Stimulated activated CD4-positive, alpha-beta T cell treated with anti-CD3 and anti-CD28 coated beads, Interleukin-1b, Interleukin-23, amount 100 ng/mL, for 48 hours (primary cell): ENCODE data around the gene MAGI2.
"Not testable (repeated sequence)": the region's sequence is repeated elsewhere in the genome, so short reads cannot be mapped to it uniquely, and the experiment has no call there.

Source experiments
- DNase-seq: peaks from one replicate; pipeline ENCODE4 v3.0.0-alpha.2; 2020

MAGI2 gene

DNA sequence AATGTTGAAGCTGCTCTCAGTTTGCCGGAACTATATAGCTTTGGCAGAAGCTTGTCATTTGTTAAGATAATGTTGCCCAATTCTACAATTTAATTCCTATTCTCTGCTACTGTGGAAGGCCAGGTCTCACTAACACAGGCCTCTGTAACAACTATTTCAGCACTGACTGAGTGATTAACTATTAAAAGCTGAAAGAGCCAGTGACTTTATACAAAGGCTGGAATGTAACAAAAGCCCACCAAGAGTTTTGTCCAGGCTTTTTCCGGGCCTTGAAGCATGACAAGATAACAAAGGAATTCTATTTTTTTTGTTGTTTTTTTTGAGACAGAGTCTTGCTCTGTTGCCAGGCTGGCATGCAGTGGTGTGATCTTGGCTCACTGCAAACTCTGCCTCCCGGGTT is 859.3 kb downstream of the MAGI2 start:
- no peak for DNase-seq

DNA sequence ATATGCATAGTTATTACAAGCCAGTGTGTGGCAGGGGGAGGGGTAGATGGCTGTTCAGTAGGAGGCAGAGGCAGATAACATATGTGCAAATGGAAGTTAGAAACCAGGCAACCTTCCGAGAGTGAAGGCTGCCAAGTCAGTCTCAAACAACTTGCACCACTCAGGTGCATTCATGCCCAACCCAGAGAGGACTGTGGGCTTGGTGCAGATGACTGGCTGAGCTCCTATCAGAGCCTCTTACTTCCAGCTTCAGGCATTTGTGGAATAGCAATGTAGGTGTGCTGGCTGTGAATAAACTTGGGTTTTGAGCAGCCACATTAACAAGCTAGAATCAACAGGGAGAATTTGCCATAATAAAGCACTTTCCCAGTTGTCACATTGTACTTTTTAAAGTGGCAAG is 865.1 kb downstream of the MAGI2 start:
- DNase-seq, result no peak

- no peak for DNase-seq
These were observed 865.9 kb downstream of the MAGI2 start for GRCh38 chr7:78587443-78588044.

- no peak for DNase-seq
These were observed 867.5 kb downstream of the MAGI2 start for GRCh38 chr7:78585980-78586379.

GRCh38 chr7:78578686-78579085 is 874.8 kb downstream of the MAGI2 start:
- DNase-seq, result no peak

DNA sequence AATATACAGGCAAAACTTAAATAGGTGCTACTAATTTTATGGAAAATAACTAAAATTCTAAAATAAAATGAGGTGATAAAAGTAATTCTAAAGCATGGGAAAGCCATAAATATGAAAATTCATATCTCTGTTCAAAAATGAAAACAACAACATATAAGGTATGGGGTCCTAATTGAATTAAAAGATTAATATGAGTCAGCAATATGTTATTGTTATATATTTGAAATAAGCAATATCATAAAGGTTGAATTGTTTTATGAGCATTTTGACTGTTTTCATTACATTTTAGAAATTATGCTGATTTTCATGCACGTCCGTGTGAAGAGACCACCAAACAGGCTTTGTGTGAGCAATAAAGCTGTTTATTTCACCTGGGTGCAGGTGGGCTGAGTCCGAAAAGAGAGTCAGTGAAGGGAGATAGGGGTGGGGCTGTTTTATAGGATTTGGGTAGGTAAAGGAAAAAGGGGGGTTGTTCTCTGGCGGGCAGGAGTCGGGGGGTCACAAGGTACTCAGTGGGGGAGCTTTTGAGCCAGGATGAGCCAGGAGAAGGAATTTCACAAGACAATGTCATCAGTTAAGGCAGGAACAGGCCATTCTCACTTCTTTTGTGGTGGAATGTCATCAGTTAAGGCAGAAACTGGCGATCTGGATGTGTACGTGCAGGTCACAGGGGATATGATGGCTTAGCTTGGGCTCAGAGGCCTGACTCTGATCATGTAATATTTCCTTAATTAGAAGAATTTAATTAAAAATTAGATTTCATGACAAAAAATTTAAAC is 876.1 kb downstream of the MAGI2 start:
- not testable (repeated sequence) for DNase-seq

DNA sequence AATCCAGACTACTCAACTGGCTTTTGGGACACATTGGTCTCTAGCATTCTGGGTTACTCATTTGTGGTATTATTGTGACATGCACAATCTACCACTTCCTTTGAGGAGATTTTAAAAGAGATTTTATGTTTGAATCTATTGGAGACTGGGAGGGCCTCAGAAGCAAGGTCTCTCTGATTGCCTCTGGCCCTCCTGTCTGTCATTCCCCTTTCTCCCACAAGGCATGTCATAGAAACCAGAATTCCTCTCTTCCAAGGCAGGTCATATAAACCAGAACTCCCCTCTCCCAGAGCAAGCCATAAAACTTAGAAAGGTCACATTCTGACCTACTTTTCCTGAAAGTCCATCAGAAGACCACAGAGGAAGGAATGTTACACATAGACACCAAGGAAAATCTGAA is 877.2 kb downstream of the MAGI2 start:
- no peak for DNase-seq

DNA sequence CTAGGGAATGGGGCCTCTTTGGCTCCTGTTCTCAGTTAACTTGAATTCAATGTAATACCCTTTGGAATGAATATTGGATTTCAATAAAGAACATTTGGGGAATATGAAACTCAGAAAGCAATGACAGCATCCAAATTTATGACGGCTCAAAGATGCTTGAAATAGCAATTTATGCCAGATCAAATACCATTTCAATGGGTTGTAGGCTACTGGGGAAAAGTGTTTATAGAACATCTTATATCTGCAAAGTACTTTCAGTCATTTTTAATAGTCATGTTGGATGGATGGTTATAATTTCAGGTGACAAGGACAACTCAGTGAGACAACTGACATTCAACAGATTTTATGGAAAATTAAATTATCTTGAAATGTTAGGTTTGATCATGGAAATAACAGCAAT is 882.2 kb downstream of the MAGI2 start:
- no peak for DNase-seq

DNA sequence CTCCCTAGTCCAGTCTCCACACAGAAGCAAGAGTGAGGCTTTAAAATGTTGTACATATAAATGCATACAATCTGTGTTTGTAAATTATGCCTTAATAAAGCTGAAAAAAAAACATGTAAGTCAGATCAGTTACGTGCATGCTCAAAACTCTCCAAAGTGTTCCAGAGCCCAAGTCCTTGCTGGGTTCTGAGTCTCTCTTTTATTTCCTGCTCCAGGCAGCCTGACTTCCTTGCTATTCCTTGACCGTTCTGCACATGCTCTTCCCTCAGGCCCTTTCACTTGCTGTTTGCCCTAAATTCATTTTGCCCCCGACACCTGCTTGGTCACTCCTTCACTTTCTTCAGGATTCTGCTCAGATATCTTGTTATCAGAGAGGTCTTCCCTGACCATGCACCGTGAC is 884.8 kb downstream of the MAGI2 start:
- DNase-seq, result no peak

GRCh38 chr7:78567836-78568235 is 885.6 kb downstream of the MAGI2 start:
- DNase-seq, result no peak

DNA sequence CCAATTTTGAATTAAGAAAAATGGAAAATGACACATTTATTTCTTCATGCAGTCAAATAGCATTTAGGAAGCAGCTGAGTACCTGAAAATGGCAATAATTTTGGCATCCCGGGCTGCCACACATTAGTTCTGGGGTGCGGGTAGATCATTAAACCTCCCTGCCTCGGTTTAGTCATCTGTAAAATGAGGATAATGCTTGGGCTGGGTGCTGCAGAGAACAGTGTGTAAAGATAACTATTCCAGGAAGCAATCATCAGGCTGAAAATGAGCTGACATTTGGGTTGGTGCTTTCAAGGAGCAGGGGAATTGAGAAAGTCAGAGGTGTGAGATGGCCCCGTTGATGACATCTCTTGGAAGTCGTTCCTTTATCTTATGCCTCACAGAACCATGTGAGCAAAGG is 887.7 kb downstream of the MAGI2 start:
- DNase-seq, result no peak

GRCh38 chr7:78563191-78563590 is 890.3 kb downstream of the MAGI2 start:
- DNase-seq, result no peak

DNA sequence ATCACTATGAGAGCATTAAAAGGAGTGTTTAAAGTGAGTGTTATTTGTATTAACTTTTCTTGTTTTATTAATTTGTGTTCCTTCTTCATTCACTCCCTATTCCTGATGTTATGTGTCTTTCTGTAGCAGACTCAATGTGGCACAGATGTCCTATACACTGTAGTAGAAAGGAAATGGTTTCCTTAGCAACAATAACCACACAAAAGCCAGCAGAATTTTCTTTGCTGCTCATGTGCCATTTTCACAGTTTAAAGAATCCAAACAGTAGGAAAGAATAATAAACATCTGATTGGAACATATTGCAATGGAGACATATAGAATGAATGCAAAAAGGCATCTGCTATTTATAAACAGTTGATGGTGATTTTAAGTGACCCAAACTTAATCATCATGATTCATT is 891.3 kb downstream of the MAGI2 start:
- DNase-seq, result no peak

DNA sequence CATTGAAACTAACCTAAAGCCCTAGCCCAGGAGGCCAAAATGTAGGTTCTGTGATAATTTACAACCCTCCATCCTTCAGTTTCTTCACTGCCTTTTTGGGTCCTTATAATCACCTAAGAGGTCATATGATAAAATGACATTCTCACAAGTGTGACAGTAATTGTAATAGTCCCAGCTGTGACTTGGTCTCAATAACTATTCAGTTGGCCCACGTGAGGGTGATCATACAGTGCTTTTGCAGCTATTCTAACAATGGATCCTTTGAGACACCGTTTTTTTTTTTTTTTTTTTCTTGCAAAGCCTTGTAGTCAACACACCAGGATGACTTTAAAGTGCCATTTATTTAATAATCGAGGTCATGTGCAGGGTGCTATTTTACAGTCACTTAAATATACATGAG is 894.9 kb downstream of the MAGI2 start:
- no peak for DNase-seq

DNA sequence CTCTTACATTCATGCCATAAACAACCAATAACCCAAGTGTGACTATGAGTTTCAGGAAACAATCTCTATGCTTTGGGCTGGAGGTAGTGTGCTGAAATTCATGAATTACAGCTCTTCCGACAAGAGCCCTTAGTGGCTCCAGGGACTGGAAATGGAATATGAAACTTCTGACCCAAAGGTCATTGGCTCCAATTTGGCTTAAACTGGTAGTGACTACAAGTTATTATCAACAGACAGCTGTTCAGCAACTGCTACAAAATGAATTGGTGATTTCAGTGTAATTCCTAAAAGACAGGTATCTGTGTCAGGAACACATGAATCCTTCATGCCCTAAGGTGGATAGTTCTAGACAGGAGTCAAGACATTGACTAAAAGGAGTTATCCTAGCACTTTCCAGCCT is 909.5 kb downstream of the MAGI2 start:
- no peak for DNase-seq

- DNase-seq, result no peak
These were observed 910.5 kb downstream of the MAGI2 start for GRCh38 chr7:78542981-78543380.

DNA sequence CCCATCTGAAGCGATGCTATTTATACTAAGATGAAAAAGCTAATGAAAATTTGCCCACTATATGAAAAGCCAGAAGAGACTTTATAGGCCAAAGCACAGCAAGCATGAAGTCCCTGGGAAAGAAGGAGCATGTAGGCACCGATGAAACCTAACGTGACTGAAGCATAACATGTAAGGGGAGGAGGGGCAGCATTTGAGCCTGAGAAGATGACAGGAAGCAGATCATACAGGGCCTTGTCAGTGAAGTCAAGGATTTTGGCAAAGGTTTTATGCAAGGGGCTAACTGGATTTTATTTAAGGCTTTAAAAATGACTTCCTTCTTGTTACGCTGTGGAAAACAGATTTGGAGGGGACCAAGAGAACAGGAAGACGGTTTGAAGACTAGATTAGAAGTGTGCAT is 910.9 kb downstream of the MAGI2 start:
- no peak for DNase-seq

DNA sequence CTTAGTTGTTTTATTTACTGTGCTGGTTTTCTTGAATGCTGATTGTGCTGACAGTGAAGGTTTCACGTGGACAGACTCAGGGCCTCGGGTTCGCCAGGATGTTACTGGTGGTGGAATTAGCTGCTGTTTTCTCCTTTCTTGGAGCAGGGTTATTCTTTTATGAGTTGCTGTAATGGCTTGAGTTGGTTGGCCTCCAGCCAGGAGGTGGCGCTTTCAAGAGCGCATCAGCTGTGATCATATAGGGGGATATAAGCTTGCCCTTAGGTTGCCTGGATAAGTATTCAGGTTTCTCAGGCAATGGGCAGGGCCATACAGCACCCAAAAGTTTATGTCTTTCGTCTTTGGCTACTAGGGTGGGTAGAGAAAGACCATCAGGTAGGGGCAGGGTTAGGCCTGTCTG is 913.6 kb downstream of the MAGI2 start:
- no peak for DNase-seq

GRCh38 chr7:78535655-78536054 is 917.8 kb downstream of the MAGI2 start:
- no peak for DNase-seq

DNA sequence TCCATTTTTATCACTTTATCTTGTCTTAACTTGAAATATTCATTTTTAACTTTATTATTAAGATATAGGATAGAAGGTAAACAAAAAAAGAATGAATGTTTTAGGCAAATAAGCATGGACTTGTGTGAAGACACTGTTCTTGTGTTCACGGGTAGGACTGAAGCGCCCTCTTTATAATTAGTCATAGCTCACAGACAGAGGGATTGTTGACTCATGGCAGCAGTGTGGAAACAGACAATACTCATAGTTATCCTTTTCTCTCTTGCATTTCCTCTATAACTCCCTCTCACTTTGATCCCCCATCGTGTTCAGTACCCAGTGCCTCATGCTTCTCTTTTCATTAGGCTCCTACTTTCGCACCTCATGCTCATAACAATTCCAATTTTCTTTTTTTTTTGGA is 923.1 kb downstream of the MAGI2 start:
- DNase-seq, result no peak

- DNase-seq, result no peak
These were observed 924.1 kb downstream of the MAGI2 start for GRCh38 chr7:78529392-78529791.

GRCh38 chr7:78528964-78529363 is 924.5 kb downstream of the MAGI2 start:
- DNase-seq, result no peak

DNA sequence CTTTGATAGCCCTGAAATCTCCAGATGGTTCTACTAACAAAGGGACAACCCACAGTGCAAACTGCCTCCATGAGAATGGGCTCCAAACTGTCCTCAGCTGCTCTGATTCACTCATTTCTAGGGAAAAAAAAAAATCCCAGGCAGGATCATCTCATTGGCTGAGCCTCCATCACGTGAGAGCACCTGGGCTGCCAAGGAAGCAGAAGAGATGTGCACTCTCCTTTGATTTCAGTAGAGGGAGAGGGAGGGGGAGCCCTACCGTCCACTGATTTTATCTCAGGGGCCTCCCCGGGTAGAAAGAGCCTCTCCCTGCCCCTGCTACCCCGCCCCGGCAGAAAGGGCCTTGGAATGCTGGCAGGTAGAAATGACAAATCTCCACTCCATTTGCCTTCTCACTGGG is 929.5 kb downstream of the MAGI2 start:
- no peak for DNase-seq

DNA sequence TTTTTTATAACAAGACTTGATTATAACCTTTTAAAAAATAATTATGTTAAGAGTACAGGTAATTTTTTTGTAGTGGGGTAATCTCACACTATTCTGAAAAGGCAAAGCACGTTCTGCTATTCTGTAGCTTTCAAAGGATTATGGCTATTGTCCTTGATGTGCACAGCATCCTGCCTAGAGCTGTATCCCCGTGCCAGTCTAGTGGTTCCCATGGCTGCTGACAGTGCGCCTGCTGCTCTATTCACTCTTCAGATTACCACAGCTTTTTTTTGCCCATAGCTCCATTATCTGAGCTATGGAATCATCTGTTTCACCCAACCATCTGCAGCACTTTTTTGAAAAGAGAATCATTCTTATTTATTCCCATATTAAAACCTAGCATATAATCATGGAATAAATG is 931.5 kb downstream of the MAGI2 start:
- DNase-seq, result no peak

DNA sequence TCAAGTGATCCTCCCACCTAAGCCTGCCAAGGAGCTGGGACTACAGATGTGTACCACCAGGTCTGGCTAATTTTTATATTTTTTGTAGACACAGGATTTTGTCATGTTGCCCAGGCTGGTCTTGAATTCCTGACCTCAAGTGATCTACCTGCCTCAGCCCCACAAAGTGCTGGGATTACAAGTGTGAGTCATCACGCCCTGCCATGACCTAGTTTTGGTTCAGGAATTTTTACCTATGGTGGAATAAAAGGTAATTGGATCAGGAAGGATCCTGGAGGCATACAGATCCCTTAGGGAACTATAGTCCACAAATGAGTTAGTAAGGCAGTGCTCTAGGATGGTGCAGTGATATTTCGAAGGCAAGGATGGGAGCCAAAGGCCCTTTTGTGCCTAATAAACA is 937.0 kb downstream of the MAGI2 start:
- no peak for DNase-seq
